HL-60 (cell line): Measurements from ENCODE around the gene ZEB1.
"Not testable (repeated sequence)": the region's sequence is repeated elsewhere in the genome, so short reads cannot be mapped to it uniquely, and the experiment has no call there.

ENCODE experiments used
- DNase-seq, 2 experiments: peaks; one replicate each; pipeline ENCODE4 v3.0.0-alpha.2; 2010 to 2020; ENCODE audit warnings: low read depth in 1 of 2, low spot score in 1 of 2
- H3K27ac ChIP-seq: fragments of 250-450 bp; sonication (Bioruptor Pico); replicated peaks from 2 replicates; pipeline ENCODE4 v1.5.1; 2020; ENCODE audit warnings: mild to moderate bottlenecking, moderate library complexity
- H3K27me3 ChIP-seq: fragments of 250-450 bp; sonication (Bioruptor Pico); 2 replicates; pipeline ENCODE4 v1.5.1; 2021; ENCODE audit warnings: mild to moderate bottlenecking, moderate library complexity; ENCODE audit not compliant: insufficient read depth, poor library complexity, severe bottlenecking
- H3K4me3 ChIP-seq: replicated peaks from 2 replicates; pipeline ENCODE4 v1.5.1; 2011; ENCODE audit warnings: mild to moderate bottlenecking, control low read depth, low read length; ENCODE audit not compliant: insufficient read depth
- GABPA ChIP-seq: IDR thresholded peaks from 2 replicates; pipeline ENCODE4 v1.6.1; 2012; ENCODE audit warnings: low read depth
- POLR2AphosphoS5 ChIP-seq: IDR thresholded peaks from 2 replicates; pipeline ENCODE4 v1.6.1; 2012; ENCODE audit warnings: low read depth
- REST ChIP-seq: IDR thresholded peaks from 2 replicates; pipeline ENCODE4 v1.6.1; 2012; ENCODE audit warnings: low read depth; ENCODE audit not compliant: insufficient replicate concordance
- SPI1 ChIP-seq: IDR thresholded peaks from 2 replicates; pipeline ENCODE4 v1.6.1; 2012; ENCODE audit warnings: low read depth, mild to moderate bottlenecking, borderline replicate concordance
- TF ChIP-seq, protein P1 (sequence below): IDR thresholded peaks from one replicate; pipeline ENCODE4 v1.5.1; 2011; ENCODE audit warnings: low read length, control low read depth, inconsistent platforms; ENCODE audit not compliant: insufficient read depth

The ZEB1 gene

GRCh38 chr10:31422634-31423033, 103.6 kb downstream of the ZEB1 start:
- Histone ChIP-seq H3K27me3 (no peaks in the 10 kb centered on the region), H3K4me3 (no peak overlapping the region), H3K27ac (no peak overlapping the region)
- TF ChIP-seq REST (no peak), POLR2AphosphoS5 (no peak), SPI1 (no peak), GABPA (no peak)
- TF ChIP-seq, protein P1, sequence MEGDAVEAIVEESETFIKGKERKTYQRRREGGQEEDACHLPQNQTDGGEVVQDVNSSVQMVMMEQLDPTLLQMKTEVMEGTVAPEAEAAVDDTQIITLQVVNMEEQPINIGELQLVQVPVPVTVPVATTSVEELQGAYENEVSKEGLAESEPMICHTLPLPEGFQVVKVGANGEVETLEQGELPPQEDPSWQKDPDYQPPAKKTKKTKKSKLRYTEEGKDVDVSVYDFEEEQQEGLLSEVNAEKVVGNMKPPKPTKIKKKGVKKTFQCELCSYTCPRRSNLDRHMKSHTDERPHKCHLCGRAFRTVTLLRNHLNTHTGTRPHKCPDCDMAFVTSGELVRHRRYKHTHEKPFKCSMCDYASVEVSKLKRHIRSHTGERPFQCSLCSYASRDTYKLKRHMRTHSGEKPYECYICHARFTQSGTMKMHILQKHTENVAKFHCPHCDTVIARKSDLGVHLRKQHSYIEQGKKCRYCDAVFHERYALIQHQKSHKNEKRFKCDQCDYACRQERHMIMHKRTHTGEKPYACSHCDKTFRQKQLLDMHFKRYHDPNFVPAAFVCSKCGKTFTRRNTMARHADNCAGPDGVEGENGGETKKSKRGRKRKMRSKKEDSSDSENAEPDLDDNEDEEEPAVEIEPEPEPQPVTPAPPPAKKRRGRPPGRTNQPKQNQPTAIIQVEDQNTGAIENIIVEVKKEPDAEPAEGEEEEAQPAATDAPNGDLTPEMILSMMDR: no peak
- DNase-seq: no peak

- Histone ChIP-seq H3K27ac (no peak overlapping the region), H3K4me3 (no peak overlapping the region), H3K27me3 (no peaks in the 10 kb centered on the region)
- TF ChIP-seq GABPA (no peak), POLR2AphosphoS5 (no peak)
- TF ChIP-seq, protein P1: no peak
- no peak for DNase-seq
These were observed 105.5 kb downstream of the ZEB1 start for GRCh38 chr10:31424473-31424872.

GRCh38 chr10:31426401-31426800, 107.4 kb downstream of the ZEB1 start:
- no peak for DNase-seq
- Histone ChIP-seq H3K27me3 (no peaks in the 10 kb centered on the region), H3K27ac (no peak overlapping the region), H3K4me3 (no peak overlapping the region)
- TF ChIP-seq, protein P1: no peak
- TF ChIP-seq REST (no peak), GABPA (no peak), POLR2AphosphoS5 (no peak), SPI1 (no peak)

- not testable (repeated sequence) for H3K4me3 ChIP-seq, H3K27ac ChIP-seq, H3K27me3 ChIP-seq, DNase-seq
These were observed 108.3 kb downstream of the ZEB1 start for GRCh38 chr10:31427334-31427733.

GRCh38 chr10:31428499-31428898, 109.5 kb downstream of the ZEB1 start:
- H3K27me3 ChIP-seq, H3K4me3 ChIP-seq, DNase-seq, H3K27ac ChIP-seq: not testable (repeated sequence)
